HEK293T (cell line): Measurements from ENCODE around the gene AIRE.

Experiments used
- ARNT ChIP-seq: fragments of 450-650 bp; IDR thresholded peaks from 2 replicates; pipeline ENCODE4 v1.6.1; 2017; ENCODE audit warnings: mild to moderate bottlenecking
- CTBP1 ChIP-seq: fragments of 450-650 bp; IDR thresholded peaks from 2 replicates; pipeline ENCODE4 v1.6.1; 2016; ENCODE audit warnings: borderline replicate concordance
- ELF4 ChIP-seq: fragments of 450-650 bp; IDR thresholded peaks from 2 replicates; pipeline ENCODE4 v1.6.1; 2017; ENCODE audit warnings: antibody characterized with exemption
- FOXM1 ChIP-seq: fragments of 450-650 bp; IDR thresholded peaks from 2 replicates; pipeline ENCODE4 v1.6.1; 2017; ENCODE audit warnings: mild to moderate bottlenecking, borderline replicate concordance
- LEF1 ChIP-seq: fragments of 450-650 bp; IDR thresholded peaks from 2 replicates; pipeline ENCODE4 v1.6.1; 2017; ENCODE audit warnings: mild to moderate bottlenecking, borderline replicate concordance
- SP1 ChIP-seq: fragments of 450-650 bp; IDR thresholded peaks from 2 replicates; pipeline ENCODE4 v1.6.1; 2017
- SUZ12 ChIP-seq: fragments of 450-650 bp; IDR thresholded peaks from 2 replicates; pipeline ENCODE4 v1.6.1; 2016; ENCODE audit warnings: mild to moderate bottlenecking
- TARDBP ChIP-seq: fragments of 450-650 bp; IDR thresholded peaks from 2 replicates; pipeline ENCODE4 v1.6.1; 2016
- ZNF384 ChIP-seq: fragments of 450-650 bp; IDR thresholded peaks from 2 replicates; pipeline ENCODE4 v1.6.1; 2016

GRCh38 chr21:44293551-44294231, 8.0 kb downstream of the AIRE start:
- TF ChIP-seq FOXM1: no peak
- no peak for TF ChIP-seq ARNT
- TF ChIP-seq ELF4: no peak
- TF ChIP-seq SP1: no peak
- no peak for TF ChIP-seq TARDBP
- TF ChIP-seq LEF1: no peak
- TF ChIP-seq ZNF384: no peak
- no peak for TF ChIP-seq SUZ12
- TF ChIP-seq CTBP1: no peak
